ENCODE data around the gene RFNG.

DNA sequence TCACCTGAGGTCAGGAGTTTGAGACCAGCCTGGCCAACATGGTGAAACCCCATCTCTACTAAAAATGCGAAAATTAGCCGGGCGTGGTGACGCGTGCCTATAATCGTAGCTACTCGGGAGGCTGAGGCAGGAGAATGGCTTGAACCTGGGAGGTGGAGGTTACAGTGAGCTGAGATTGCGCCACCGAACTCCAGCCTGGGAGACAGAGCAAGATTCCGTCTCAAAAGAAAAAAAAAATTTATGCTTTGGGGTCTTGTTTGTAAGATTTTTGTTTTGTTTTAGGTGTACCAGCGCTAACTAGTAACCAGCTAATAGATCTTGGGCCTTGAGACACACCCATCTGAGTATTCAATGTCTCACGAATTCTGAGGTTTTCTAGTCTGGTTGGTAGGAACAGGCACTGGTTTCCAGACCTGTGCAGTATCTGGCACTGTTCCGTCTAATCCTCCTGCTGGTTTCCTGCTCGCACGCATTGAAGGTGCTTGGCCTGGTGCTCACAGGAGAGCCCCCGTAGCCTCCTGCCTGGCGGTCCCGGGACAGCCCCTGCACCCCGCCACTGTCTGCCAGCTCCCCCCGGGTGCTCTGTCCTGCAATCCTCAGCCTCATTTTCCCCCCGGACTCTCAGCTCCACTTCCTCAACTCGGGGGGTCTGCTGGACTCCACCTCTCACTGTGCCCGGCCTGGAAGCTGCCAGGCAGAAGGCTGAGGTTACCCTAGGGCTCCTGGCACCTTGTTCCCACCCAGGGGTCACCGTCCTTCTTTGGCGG, 24.6 kb upstream of the RFNG start:
- TF ChIP-seq, protein P1, sequence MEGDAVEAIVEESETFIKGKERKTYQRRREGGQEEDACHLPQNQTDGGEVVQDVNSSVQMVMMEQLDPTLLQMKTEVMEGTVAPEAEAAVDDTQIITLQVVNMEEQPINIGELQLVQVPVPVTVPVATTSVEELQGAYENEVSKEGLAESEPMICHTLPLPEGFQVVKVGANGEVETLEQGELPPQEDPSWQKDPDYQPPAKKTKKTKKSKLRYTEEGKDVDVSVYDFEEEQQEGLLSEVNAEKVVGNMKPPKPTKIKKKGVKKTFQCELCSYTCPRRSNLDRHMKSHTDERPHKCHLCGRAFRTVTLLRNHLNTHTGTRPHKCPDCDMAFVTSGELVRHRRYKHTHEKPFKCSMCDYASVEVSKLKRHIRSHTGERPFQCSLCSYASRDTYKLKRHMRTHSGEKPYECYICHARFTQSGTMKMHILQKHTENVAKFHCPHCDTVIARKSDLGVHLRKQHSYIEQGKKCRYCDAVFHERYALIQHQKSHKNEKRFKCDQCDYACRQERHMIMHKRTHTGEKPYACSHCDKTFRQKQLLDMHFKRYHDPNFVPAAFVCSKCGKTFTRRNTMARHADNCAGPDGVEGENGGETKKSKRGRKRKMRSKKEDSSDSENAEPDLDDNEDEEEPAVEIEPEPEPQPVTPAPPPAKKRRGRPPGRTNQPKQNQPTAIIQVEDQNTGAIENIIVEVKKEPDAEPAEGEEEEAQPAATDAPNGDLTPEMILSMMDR (IDR thresholded peaks at IDR 0.05), result no peak
- TF ChIP-seq POLR2A (IDR thresholded peaks at IDR 0.05), result no peak
- no peak for TF ChIP-seq EP300 (IDR thresholded peaks at IDR 0.05)
- TF ChIP-seq POLR2AphosphoS5 (IDR thresholded peaks at IDR 0.05), result no peak

Measured in suprapubic skin (tissue), 4 donors.